ENCODE data around the gene ECSCR.

ECSCR gene

DNA sequence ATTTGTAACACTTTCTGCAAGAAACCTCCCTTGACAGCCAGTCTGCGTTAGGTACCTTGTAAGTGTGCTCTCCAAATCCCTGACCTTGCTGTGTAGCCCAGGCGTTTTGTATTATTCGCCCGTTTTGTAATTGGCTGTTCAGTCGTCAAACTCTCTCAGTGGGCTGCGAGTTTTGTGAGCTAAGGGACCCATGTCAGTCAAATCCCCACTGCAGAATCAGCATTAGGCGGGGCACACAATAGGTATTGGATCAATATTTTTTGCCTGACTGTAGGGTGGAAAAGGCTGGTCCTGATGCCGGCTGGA lies 23.9 kb downstream of the ECSCR start:
- Histone ChIP-seq H3K27me3 (ENCODE audit: low read depth, low read length) (no peaks in the 10 kb centered on the region), H3K4me3 (ENCODE audit: low read depth in 1 of 2, low read length in 2 of 2) (peak overlapping the region; percentile 75 to 89), H3K36me3 (ENCODE audit: control insufficient read depth in 1 of 2, insufficient read depth in 2 of 2, low read length in 2 of 2) (peaks cover 0 to 11% of the 10 kb centered on the region in 2 donors), H3K27ac (ENCODE audit: low read length) (peak overlapping the region; percentile 20), H3K9me3 (ENCODE audit: control insufficient read depth in 1 of 2, low read length in 2 of 2) (no peaks in the 10 kb centered on the region), H3K4me1 (ENCODE audit: control insufficient read depth in 1 of 2, insufficient read depth in 2 of 2, low read length in 2 of 2) (peaks cover 0 to 11% of the 10 kb centered on the region in 2 donors)

DNA sequence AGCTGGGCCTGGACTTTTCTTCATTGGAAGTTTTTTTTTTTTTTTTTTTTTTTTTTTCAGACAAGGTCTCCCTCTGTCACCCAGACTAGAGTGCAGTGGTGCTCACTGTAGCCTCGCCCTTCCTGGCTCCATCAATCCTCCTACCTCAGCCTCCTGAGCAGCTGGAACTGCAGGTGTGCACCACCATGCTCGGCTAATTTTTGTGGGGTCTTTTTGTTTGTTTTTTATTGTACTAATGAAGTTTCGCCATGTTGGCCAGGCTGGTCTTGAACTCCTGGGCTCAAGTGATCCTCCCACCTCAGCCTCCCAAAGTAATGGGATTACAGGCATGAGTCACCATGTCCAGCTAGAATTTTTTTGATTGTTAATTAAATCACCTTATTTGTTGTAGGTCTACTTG lies 26.9 kb downstream of the ECSCR start:
- Histone ChIP-seq H3K36me3 (ENCODE audit: control insufficient read depth in 1 of 2, insufficient read depth in 2 of 2, low read length in 2 of 2) (peaks cover 4 to 17% of the 10 kb centered on the region in 2 donors), H3K9me3 (ENCODE audit: control insufficient read depth in 1 of 2, low read length in 2 of 2) (no peaks in the 10 kb centered on the region), H3K27ac (ENCODE audit: low read length) (no peak overlapping the region), H3K4me3 (ENCODE audit: low read depth in 1 of 2, low read length in 2 of 2) (no peak overlapping the region), H3K27me3 (ENCODE audit: low read depth, low read length) (no peaks in the 10 kb centered on the region), H3K4me1 (ENCODE audit: control insufficient read depth in 1 of 2, insufficient read depth in 2 of 2, low read length in 2 of 2) (peaks cover 0 to 11% of the 10 kb centered on the region in 2 donors)

DNA sequence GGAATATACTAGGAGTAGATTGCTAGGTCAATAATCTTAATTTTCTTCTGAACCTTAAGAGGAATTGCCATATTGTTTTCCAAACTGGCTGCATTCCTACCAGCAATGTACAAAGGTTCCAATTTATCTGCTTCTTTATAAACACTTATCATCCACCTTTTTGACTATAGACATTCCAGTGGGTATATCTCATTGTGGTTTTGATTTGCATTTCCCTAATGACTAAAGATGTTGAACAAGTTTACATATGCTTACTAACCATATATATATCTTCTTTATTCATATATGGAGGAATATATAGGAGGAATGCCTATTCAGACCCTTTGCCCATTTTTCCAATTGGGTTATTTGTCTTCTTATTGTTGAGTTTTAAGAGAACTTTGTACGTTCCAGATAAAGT lies 30.8 kb downstream of the ECSCR start:
- Histone ChIP-seq H3K36me3 (ENCODE audit: control insufficient read depth in 1 of 2, insufficient read depth in 2 of 2, low read length in 2 of 2) (peaks cover 11 to 28% of the 10 kb centered on the region in 2 donors), H3K9me3 (ENCODE audit: control insufficient read depth in 1 of 2, low read length in 2 of 2) (no peaks in the 10 kb centered on the region), H3K4me1 (ENCODE audit: control insufficient read depth in 1 of 2, insufficient read depth in 2 of 2, low read length in 2 of 2) (no peaks in the 10 kb centered on the region), H3K27ac (ENCODE audit: low read length) (no peak overlapping the region), H3K27me3 (ENCODE audit: low read depth, low read length) (no peaks in the 10 kb centered on the region), H3K4me3 (ENCODE audit: low read depth in 1 of 2, low read length in 2 of 2) (no peak overlapping the region)

DNA sequence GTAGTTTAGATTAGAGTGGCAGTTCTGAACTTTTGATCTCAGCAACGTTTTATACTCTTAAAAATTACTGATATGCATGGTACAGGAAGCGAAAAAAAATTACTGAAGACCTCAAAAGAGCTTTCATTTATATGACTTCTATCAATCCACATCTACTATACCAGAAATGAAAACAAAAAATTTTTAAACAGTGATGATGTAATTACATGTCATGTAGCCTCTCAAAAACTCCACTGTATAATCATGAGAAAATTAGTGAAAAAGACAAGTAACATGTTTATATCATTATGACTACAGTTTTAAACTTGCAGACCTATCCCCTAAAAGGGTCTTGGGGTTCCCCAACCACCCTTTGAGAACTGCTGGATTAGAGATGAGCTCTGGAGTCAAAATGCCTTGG lies 32.5 kb downstream of the ECSCR start:
- Histone ChIP-seq H3K27me3 (ENCODE audit: low read depth, low read length) (no peaks in the 10 kb centered on the region), H3K27ac (ENCODE audit: low read length) (no peak overlapping the region), H3K36me3 (ENCODE audit: control insufficient read depth in 1 of 2, insufficient read depth in 2 of 2, low read length in 2 of 2) (peaks cover 11 to 42% of the 10 kb centered on the region in 2 donors), H3K9me3 (ENCODE audit: control insufficient read depth in 1 of 2, low read length in 2 of 2) (no peaks in the 10 kb centered on the region), H3K4me3 (ENCODE audit: low read depth in 1 of 2, low read length in 2 of 2) (no peak overlapping the region), H3K4me1 (ENCODE audit: control insufficient read depth in 1 of 2, insufficient read depth in 2 of 2, low read length in 2 of 2) (no peaks in the 10 kb centered on the region)

DNA sequence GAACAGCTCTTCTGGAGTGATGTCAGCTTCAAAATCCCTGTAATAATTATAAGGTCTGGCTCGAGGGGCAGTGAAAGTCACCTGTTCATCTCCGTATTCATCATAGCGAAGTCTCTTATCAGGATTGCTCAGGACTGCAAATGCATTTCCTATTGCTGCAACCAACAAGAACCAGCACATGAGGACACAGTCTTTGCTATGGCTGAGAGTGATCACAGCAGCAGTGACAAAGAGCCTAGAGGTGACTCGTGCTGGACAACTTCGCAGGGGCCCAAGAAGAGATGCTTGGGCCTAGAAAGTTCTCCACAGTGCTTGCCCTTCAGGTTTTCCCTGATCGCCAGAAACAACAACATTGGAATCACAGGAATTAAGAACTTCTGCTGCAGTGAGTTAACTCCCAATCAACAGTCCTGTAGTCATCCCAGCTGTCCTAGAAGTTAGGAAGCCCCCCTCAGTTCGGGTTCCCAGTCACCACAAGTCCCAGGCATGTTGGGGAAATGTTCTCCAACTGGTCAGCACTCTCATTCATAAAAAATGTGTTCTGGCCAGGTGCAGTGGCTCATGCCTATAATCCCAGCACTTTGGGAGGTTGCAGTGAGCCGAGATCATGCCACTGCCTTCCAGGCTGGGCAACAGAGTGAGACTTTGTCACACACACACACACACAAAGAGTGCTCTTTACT lies 36.2 kb downstream of the ECSCR start:
- Histone ChIP-seq H3K36me3 (ENCODE audit: control insufficient read depth in 1 of 2, insufficient read depth in 2 of 2, low read length in 2 of 2) (peaks cover 7 to 39% of the 10 kb centered on the region in 2 donors), H3K4me3 (ENCODE audit: low read depth in 1 of 2, low read length in 2 of 2) (no peak overlapping the region), H3K27ac (ENCODE audit: low read length) (no peak overlapping the region), H3K27me3 (ENCODE audit: low read depth, low read length) (no peaks in the 10 kb centered on the region), H3K4me1 (ENCODE audit: control insufficient read depth in 1 of 2, insufficient read depth in 2 of 2, low read length in 2 of 2) (peaks cover 0 to 5% of the 10 kb centered on the region in 2 donors), H3K9me3 (ENCODE audit: control insufficient read depth in 1 of 2, low read length in 2 of 2) (no peaks in the 10 kb centered on the region)

DNA sequence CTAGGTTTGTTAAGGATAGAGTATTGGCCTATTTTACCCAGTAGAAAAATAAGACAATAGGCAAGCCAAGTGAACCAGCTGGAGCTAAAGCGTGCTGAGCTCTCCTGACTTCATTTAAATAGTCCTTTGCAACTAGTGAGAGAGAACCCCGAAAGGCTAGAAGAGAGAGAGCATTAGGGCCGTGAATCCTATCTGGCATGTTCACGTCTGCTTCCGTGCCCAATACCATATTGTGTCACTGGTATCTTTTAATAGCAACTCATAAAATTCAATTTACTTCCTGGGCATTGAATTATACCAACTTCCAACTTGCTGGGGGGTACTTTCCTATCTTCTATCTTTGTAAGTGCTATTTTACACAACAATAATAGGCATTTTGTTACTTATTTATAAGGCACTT lies 37.0 kb downstream of the ECSCR start:
- no peaks in the 10 kb centered on the region for H3K9me3 ChIP-seq (ENCODE audit: control insufficient read depth in 1 of 2, low read length in 2 of 2)
- H3K4me3 ChIP-seq (ENCODE audit: low read depth in 1 of 2, low read length in 2 of 2) = no peak overlapping the region
- no peaks in the 10 kb centered on the region for H3K27me3 ChIP-seq (ENCODE audit: low read depth, low read length)
- peaks cover 7 to 39% of the 10 kb centered on the region in 2 donors for H3K36me3 ChIP-seq (ENCODE audit: control insufficient read depth in 1 of 2, insufficient read depth in 2 of 2, low read length in 2 of 2)
- H3K27ac ChIP-seq (ENCODE audit: low read length) = no peak overlapping the region
- peaks cover 0 to 5% of the 10 kb centered on the region in 2 donors for H3K4me1 ChIP-seq (ENCODE audit: control insufficient read depth in 1 of 2, insufficient read depth in 2 of 2, low read length in 2 of 2)

DNA sequence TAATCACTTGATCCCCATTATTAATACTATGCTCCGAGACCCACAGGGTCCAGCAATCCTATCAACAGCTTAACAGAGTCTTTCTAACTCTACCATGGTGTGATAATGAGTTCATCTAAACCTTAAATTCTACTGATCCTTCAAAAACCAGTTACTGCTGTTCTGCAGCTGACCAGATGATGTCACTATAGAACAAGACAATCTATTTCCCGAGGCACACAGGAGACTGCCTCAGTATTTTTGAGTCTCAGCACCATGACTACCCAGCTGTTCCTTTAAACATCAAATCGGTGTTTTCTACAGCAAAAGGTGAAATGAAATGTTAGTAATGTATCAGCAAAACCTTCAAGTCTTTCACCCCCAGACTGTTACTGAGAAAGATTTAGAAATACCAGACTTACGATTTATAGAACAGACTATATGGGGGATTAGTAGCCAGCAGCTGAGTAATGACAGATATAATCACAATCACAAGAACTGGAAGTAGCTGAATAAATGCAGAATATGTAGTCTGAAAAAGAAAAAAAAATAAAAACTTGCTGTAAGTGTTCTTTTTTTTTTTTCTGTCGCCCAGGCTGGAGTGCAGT lies 40.1 kb downstream of the ECSCR start:
- Histone ChIP-seq H3K36me3 (ENCODE audit: control insufficient read depth in 1 of 2, insufficient read depth in 2 of 2, low read length in 2 of 2) (peaks cover 8 to 38% of the 10 kb centered on the region in 2 donors), H3K4me1 (ENCODE audit: control insufficient read depth in 1 of 2, insufficient read depth in 2 of 2, low read length in 2 of 2) (peaks cover 0 to 18% of the 10 kb centered on the region in 2 donors), H3K27ac (ENCODE audit: low read length) (no peak overlapping the region), H3K27me3 (ENCODE audit: low read depth, low read length) (no peaks in the 10 kb centered on the region), H3K4me3 (ENCODE audit: low read depth in 1 of 2, low read length in 2 of 2) (no peak overlapping the region), H3K9me3 (ENCODE audit: control insufficient read depth in 1 of 2, low read length in 2 of 2) (no peaks in the 10 kb centered on the region)

DNA sequence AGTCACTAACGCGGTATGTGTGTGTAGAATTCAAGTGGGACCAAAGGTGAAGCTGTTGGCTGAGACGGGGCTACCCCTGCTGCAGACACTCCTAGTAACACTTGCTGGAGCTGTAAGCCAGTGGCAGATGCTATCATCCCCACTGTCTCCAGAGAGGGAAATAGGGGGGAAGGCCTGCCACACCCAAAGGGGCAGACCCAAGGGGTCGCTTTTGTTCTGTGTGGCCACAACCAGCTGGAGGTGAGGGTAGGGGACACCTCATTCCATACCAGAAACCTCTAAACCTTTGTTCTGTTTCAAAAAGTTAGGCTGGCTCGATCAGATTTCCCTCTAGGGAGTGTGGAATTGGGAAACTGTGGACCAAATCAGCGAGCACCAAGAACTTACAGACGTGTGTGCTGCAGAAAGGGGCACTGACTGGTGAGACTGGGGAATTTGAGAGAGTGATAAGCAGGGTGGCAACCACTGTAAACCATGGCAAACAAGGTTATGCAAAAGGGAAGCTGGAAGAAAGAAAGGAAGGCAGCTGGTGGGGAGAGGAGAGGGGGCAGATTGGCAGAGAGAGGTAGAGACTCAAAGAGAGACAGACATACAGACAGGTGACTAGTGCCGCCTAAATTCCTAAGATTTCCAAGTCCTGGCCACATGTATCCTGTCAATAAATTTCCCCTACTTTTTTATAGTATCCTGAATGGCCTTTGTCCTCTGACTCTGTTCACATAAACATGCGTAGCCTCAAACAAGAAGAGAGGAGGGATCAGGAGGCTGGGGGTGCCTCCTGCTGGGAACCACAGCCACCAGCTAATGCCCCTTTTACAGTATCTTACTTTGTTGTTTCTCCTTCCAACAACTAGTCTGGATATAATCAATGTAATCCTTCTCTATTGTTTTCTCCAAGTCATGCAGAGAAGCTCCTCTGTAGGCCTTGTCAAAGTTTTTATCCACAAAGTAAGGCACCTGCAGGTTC lies 43.0 kb downstream of the ECSCR start:
- H3K27ac ChIP-seq (ENCODE audit: low read length) = no peak overlapping the region
- peaks cover 8 to 16% of the 10 kb centered on the region in 2 donors for H3K36me3 ChIP-seq (ENCODE audit: control insufficient read depth in 1 of 2, insufficient read depth in 2 of 2, low read length in 2 of 2)
- H3K27me3 ChIP-seq (ENCODE audit: low read depth, low read length) = no peaks in the 10 kb centered on the region
- no peaks in the 10 kb centered on the region for H3K9me3 ChIP-seq (ENCODE audit: control insufficient read depth in 1 of 2, low read length in 2 of 2)
- peaks cover 8 to 47% of the 10 kb centered on the region in 2 donors for H3K4me1 ChIP-seq (ENCODE audit: control insufficient read depth in 1 of 2, insufficient read depth in 2 of 2, low read length in 2 of 2)
- H3K4me3 ChIP-seq (ENCODE audit: low read depth in 1 of 2, low read length in 2 of 2) = no peak overlapping the region

DNA sequence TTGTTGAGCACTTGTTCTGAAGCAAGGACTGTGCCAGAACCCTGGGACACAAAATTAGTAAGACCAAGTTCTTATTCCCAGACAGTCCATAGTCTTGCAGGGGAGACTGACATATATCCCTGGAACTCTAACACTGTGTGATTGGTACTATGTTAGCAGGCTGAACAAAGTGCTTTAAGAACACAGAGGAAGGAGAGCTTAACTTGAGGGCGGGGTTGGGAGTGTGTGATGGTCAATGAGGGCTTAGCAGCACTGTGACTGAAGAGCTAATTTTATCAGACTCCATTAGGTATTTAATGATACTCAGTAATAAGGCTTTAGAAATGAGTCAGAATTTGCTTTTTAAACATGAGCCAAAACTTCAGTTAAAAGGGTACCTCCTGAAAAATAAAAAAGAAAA lies 43.8 kb downstream of the ECSCR start:
- Histone ChIP-seq H3K4me3 (ENCODE audit: low read depth in 1 of 2, low read length in 2 of 2) (no peak overlapping the region), H3K27ac (ENCODE audit: low read length) (no peak overlapping the region), H3K36me3 (ENCODE audit: control insufficient read depth in 1 of 2, insufficient read depth in 2 of 2, low read length in 2 of 2) (peaks cover 8 to 12% of the 10 kb centered on the region in 2 donors), H3K27me3 (ENCODE audit: low read depth, low read length) (no peaks in the 10 kb centered on the region), H3K4me1 (ENCODE audit: control insufficient read depth in 1 of 2, insufficient read depth in 2 of 2, low read length in 2 of 2) (peaks cover 10 to 53% of the 10 kb centered on the region in 2 donors), H3K9me3 (ENCODE audit: control insufficient read depth in 1 of 2, low read length in 2 of 2) (no peaks in the 10 kb centered on the region)

DNA sequence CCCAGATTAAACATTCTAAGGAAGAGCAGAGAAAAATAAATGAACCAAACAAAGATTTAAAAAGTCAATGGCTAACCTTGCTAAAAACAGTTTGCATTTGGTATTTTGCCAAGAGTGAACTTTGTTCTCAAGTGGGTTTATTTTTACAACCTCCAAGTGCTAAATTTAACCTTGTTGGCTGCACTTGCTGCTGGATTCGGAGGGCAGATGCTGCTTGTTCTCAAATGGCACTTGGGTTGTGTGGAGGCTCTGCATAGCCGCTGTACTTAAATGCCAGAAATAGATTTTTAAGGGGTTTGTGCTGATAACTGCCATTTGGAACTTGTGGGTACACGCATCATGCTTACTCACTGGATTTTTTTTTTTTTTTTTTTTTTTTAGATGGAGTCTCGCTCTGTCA lies 45.3 kb downstream of the ECSCR start:
- Histone ChIP-seq H3K27me3 (ENCODE audit: low read depth, low read length) (no peaks in the 10 kb centered on the region), H3K4me1 (ENCODE audit: control insufficient read depth in 1 of 2, insufficient read depth in 2 of 2, low read length in 2 of 2) (peaks cover 10 to 48% of the 10 kb centered on the region in 2 donors), H3K4me3 (ENCODE audit: low read depth in 1 of 2, low read length in 2 of 2) (no peak overlapping the region), H3K27ac (ENCODE audit: low read length) (no peak overlapping the region), H3K9me3 (ENCODE audit: control insufficient read depth in 1 of 2, low read length in 2 of 2) (no peaks in the 10 kb centered on the region), H3K36me3 (ENCODE audit: control insufficient read depth in 1 of 2, insufficient read depth in 2 of 2, low read length in 2 of 2) (peaks cover 8 to 14% of the 10 kb centered on the region in 2 donors)

DNA sequence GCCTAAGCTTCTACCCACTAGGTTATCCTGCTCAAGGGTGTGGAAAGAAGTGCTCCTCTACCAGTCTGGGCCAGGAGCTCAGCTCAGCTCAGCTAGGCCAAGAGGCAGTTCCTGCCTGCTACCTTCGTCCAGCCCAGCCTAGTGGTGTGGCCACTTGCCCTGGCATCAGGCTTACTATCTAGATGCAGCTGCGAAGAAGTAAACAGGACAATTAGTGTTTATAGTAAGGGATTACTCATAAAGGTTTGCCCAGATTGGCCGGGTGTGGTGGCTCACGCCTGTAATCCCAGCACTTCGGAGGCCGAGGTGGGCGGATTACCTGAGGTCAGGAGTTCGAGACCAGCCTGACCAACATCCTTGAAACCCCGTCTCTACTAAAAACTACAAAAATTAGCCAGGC lies 45.9 kb downstream of the ECSCR start:
- peaks cover 8 to 14% of the 10 kb centered on the region in 2 donors for H3K36me3 ChIP-seq (ENCODE audit: control insufficient read depth in 1 of 2, insufficient read depth in 2 of 2, low read length in 2 of 2)
- H3K27ac ChIP-seq (ENCODE audit: low read length) = no peak overlapping the region
- H3K27me3 ChIP-seq (ENCODE audit: low read depth, low read length) = no peaks in the 10 kb centered on the region
- H3K9me3 ChIP-seq (ENCODE audit: control insufficient read depth in 1 of 2, low read length in 2 of 2) = no peaks in the 10 kb centered on the region
- peaks cover 10 to 48% of the 10 kb centered on the region in 2 donors for H3K4me1 ChIP-seq (ENCODE audit: control insufficient read depth in 1 of 2, insufficient read depth in 2 of 2, low read length in 2 of 2)
- H3K4me3 ChIP-seq (ENCODE audit: low read depth in 1 of 2, low read length in 2 of 2) = no peak overlapping the region
